ENCODE measurements around the gene DCHS2. TPM values are rescaled to one million over a fixed set of nuclear protein-coding genes. Genes with fewer than 3 reads are reported as not detected.

Gene DCHS2
- total and polyA plus RNA-seq, 2 of the 8 experiments (the other 6 are each of a cell fraction or from before 2014, with no cell fraction given), result 0.54 to 2.6 TPM

- Histone ChIP-seq H3K79me2 (ENCODE audit: control insufficient read depth in 1 of 2, insufficient read depth in 2 of 2, low read length in 2 of 2) (no peaks in the 10 kb centered on the region), H3K4me1 (replicated peaks in 1 of 4; ENCODE audit: control insufficient read depth in 3 of 4, insufficient read depth in 4 of 4, low read length in 3 of 4) (no peaks in the 10 kb centered on the region), H3K56ac (replicated peaks; ENCODE audit: insufficient read length, low read depth, low read length) (no peak overlapping the region), H3K9ac (replicated peaks in 1 of 4; ENCODE audit: extremely low read depth in 1 of 4, low read depth in 3 of 4, low read length in 3 of 4) (no peak overlapping the region), H2BK12ac (ENCODE audit: low read depth, low read length) (no peak overlapping the region), H3K4me2 (ENCODE audit: insufficient read depth in 1 of 2, low read depth in 2 of 2, low read length in 2 of 2) (no peak overlapping the region), H4K91ac (replicated peaks; ENCODE audit: insufficient read length, low read length) (no peak overlapping the region), H3K27ac (ENCODE audit: low read depth, low read length) (no peak overlapping the region), H4K8ac (ENCODE audit: extremely low read depth, insufficient read depth, low read length) (no peak overlapping the region), H3K23ac (ENCODE audit: insufficient read length) (no peak overlapping the region), H2AFZ (ENCODE audit: low read length) (no peak overlapping the region), H3K4ac (replicated peaks; ENCODE audit: insufficient read length, low read depth, low read length) (no peak overlapping the region), H2BK120ac (replicated peaks; ENCODE audit: low read depth, low read length) (no peak overlapping the region), H3K4me3 (ENCODE audit: extremely low read depth in 1 of 4, insufficient read depth in 2 of 4, low read depth in 3 of 4, low read length in 4 of 4) (no peak overlapping the region), H2BK15ac (ENCODE audit: low read length) (no peak overlapping the region), H2AK5ac (ENCODE audit: low read depth, low read length) (no peak overlapping the region), H4K5ac (ENCODE audit: insufficient read length, low read depth, low read length) (no peak overlapping the region), H3K9me3 (ENCODE audit: insufficient read depth in 2 of 2, low read depth in 1 of 2, low read length in 1 of 2) (no peaks in the 10 kb centered on the region), H3K27me3 (replicated peaks in 1 of 4; ENCODE audit: control insufficient read depth in 3 of 4, extremely low read depth in 1 of 4, insufficient read depth in 3 of 4, low read length in 3 of 4) (no peaks in the 10 kb centered on the region), H3K18ac (ENCODE audit: extremely low read depth, low read length) (no peak overlapping the region), H3K79me1 (ENCODE audit: low read depth, low read length) (no peaks in the 10 kb centered on the region), H4K20me1 (replicated peaks in 1 of 2; ENCODE audit: control insufficient read depth in 1 of 2, insufficient read depth in 2 of 2, low read length in 2 of 2) (no peaks in the 10 kb centered on the region), H3K14ac (ENCODE audit: insufficient read length) (no peak overlapping the region), H3K36me3 (ENCODE audit: control insufficient read depth in 2 of 4, insufficient read depth in 4 of 4, low read length in 3 of 4) (no peaks in the 10 kb centered on the region), H2BK20ac (ENCODE audit: low read length) (no peak overlapping the region), H3K23me2 (ENCODE audit: low read depth, low read length) (no peaks in the 10 kb centered on the region), H2BK5ac (ENCODE audit: low read depth, low read length) (no peak overlapping the region)
- POLR2A ChIA-PET (ENCODE audit: partially characterized antibody), result no interaction called here
- WGBS, 2 experiments (ENCODE audit: extremely low coverage in 1 of 2, insufficient coverage in 1 of 2, insufficient read length in 1 of 2, insufficient replicate concordance in 2 of 2, low coverage in 1 of 2, low lambda C conversion rate in 2 of 2, missing lambda C conversion rate in 1 of 2), result 93% methylated on average over 7 of the region's 7 CpGs; no CpG with 5 or more reads in 1 of the 2 experiments
- FAIRE-seq (no peak), DNase-seq (ENCODE audit: low read depth in 1 of 2, low spot score in 2 of 2) (no peak)
- CTCF ChIA-PET (ENCODE audit: partially characterized antibody), result interaction anchor here (0.6 to 5.4 kb wide), 9 partner anchors 8 to 213 kb away, joined by 3 to 42 read pairs (median 4); no protein-coding TSS in a partner anchor
- TF ChIP-seq NANOG (IDR thresholded peaks at IDR 0.05; ENCODE audit: insufficient read depth, low read depth, low read length, poor library complexity, severe bottlenecking) (no peak), RXRA (IDR thresholded peaks at IDR 0.05; ENCODE audit: insufficient read depth, low read depth, low read length) (no peak), E2F6 (IDR thresholded peaks at IDR 0.05) (no peak), SP1 (IDR thresholded peaks at IDR 0.05; ENCODE audit: low read depth, low read length) (no peak), NRF1 (IDR thresholded peaks at IDR 0.05; ENCODE audit: low read depth, low read length) (no peak), SRF (IDR thresholded peaks at IDR 0.05; ENCODE audit: low read depth, low read length) (no peak)
Observed at GRCh38 chr4:154424810-154425484, 66.7 kb downstream of the DCHS2 start.

All from H1 (cell line).